GM12878 (cell line): ENCODE results near the gene AP4B1. TPM values are rescaled to one million over a fixed set of nuclear protein-coding genes. Genes with fewer than 3 reads are reported as not detected.

Experiments used
- ATAC-seq: fragments of 200-7000 bp; cut with Tn5 transposase; 3 replicates; pipeline ENCODE4 v1.9.1; 2020; ENCODE audit warnings: mild to moderate bottlenecking, moderate library complexity
- BruUV-seq: library from RNA; stranded (reverse); fragments of 400-500 nt; replicated peaks from 2 replicates; lab custom pipeline; 2021; lab: Mats Ljungman, UMichigan
- CTCF ChIA-PET: fragments of 300-600 bp; sonication (Branson Sonifier 250); formaldehyde crosslinking; extraction: SDS; loops from one replicate; lab custom pipeline; 2021; ENCODE audit warnings: inconsistent platforms; lab: Yijun Ruan, JAX
- POLR2A ChIA-PET: fragments of 350-600 bp; formaldehyde crosslinking; extraction: SDS; loops from one replicate; lab custom pipeline; 2021; ENCODE audit warnings: inconsistent platforms; lab: Charles Lee
- RAD21 ChIA-PET: fragments of 300-600 bp; sonication (Branson Sonifier 250); formaldehyde crosslinking; loops from one replicate; lab custom pipeline; 2023; ENCODE audit warnings: antibody characterized with exemption; ENCODE audit not compliant: unreplicated experiment; lab: Charles Lee
- SMC1A ChIA-PET: fragments of 300-600 bp; sonication (Branson Sonifier 250); formaldehyde crosslinking; loops from one replicate; lab custom pipeline; 2023; ENCODE audit not compliant: unreplicated experiment, uncharacterized antibody; lab: Charles Lee
- DNase-seq: peaks from one replicate; pipeline ENCODE4 v3.0.0-alpha.2; 2011; ENCODE audit warnings: low read depth, low spot score
- FAIRE-seq: peaks from 3 replicates; lab custom pipeline; 2011; peaks lifted over from hg19 to GRCh38; lab: Jason Lieb, UNC
- H2AFZ ChIP-seq: 2 replicates; pipeline ENCODE4 v1.6.0; 2011; ENCODE audit warnings: low read depth, low read length, control low read depth; ENCODE audit not compliant: control insufficient read depth
- H3K27ac ChIP-seq: 2 replicates; pipeline ENCODE4 v1.5.1; 2011; ENCODE audit warnings: control low read depth; ENCODE audit not compliant: control insufficient read depth, insufficient read depth
- H3K27me3 ChIP-seq, 2 experiments: replicated peaks in 1 of 2; 2 replicates each; pipeline versions ENCODE4 v1.6.0 to v1.6.1; 2011; ENCODE audit warnings: low read length in 1 of 2; ENCODE audit not compliant: control insufficient read depth in 2 of 2, insufficient read depth in 2 of 2
- H3K36me3 ChIP-seq, 2 experiments: 2 replicates each; pipeline ENCODE4 v1.5.1; 2011; ENCODE audit warnings: low read length in 1 of 2; ENCODE audit not compliant: control insufficient read depth in 2 of 2, insufficient read depth in 2 of 2
- H3K4me1 ChIP-seq: 2 replicates; pipeline ENCODE4 v1.6.1; 2011; ENCODE audit warnings: mild to moderate bottlenecking, low read length, moderate library complexity, mixed read lengths; ENCODE audit not compliant: control insufficient read depth, insufficient read depth
- H3K4me2 ChIP-seq: 2 replicates; pipeline ENCODE4 v1.6.0; 2011; ENCODE audit warnings: control low read depth; ENCODE audit not compliant: control insufficient read depth, insufficient read depth
- H3K4me3 ChIP-seq: fragments of 200-600 bp; sonication (generic); 2 replicates; pipeline ENCODE4 v1.5.1; 2016
- H3K79me2 ChIP-seq: 2 replicates; pipeline ENCODE4 v1.6.0; 2011; ENCODE audit warnings: low read length; ENCODE audit not compliant: control insufficient read depth, insufficient read depth
- H3K9ac ChIP-seq: 2 replicates; pipeline ENCODE4 v1.8.0; 2011; ENCODE audit warnings: low read length, control low read depth, mixed read lengths; ENCODE audit not compliant: control insufficient read depth, insufficient read depth
- H3K9me3 ChIP-seq: replicated peaks from 3 replicates; pipeline ENCODE4 v1.5.1; 2011; ENCODE audit warnings: mild to moderate bottlenecking, low read length; ENCODE audit not compliant: control insufficient read depth, insufficient read depth
- H4K20me1 ChIP-seq: 2 replicates; pipeline ENCODE4 v1.6.0; 2011; ENCODE audit not compliant: control insufficient read depth, insufficient read depth
- ASH2L ChIP-seq: fragments of 300-600, 200-600 bp; sonication (generic); IDR thresholded peaks from 2 replicates; pipeline ENCODE4 v1.6.1; 2017; ENCODE audit warnings: low read depth, mild to moderate bottlenecking, borderline replicate concordance
- EGR1 ChIP-seq, 2 experiments: IDR thresholded peaks; 1 replicate in 1 of 2; 2 replicates in 1 of 2; pipeline ENCODE4 v1.6.1; 2011 to 2012; ENCODE audit warnings: low read depth in 2 of 2, low read length in 2 of 2, borderline replicate concordance in 1 of 2, mild to moderate bottlenecking in 1 of 2, moderate library complexity in 1 of 2
- ETV6 ChIP-seq, 2 experiments: fragments of 450-650 bp in 1 of 2; IDR thresholded peaks in 1 of 2; conservative IDR thresholded peaks in 1 of 2; 2 replicates each; pipeline ENCODE4 v1.6.1; 2014; ENCODE audit warnings: antibody characterized with exemption in 1 of 2, borderline replicate concordance in 1 of 2, low read depth in 1 of 2, mild to moderate bottlenecking in 1 of 2, moderate library complexity in 1 of 2
- GATAD2B ChIP-seq: fragments of 450-650 bp; conservative IDR thresholded peaks from 2 replicates; pipeline ENCODE4 v1.6.1; 2017; ENCODE audit warnings: low read depth, mild to moderate bottlenecking, moderate library complexity
- PBX3 ChIP-seq: IDR thresholded peaks from 2 replicates; pipeline ENCODE4 v1.6.1; 2011; ENCODE audit warnings: mild to moderate bottlenecking, low read depth, low read length, moderate library complexity; ENCODE audit not compliant: insufficient replicate concordance
- RBBP5 ChIP-seq: fragments of 200-600 bp; sonication (generic); conservative IDR thresholded peaks from 2 replicates; pipeline ENCODE4 v1.6.1; 2016
- SIX5 ChIP-seq: IDR thresholded peaks from 2 replicates; pipeline ENCODE4 v1.6.1; 2011; ENCODE audit warnings: mild to moderate bottlenecking, low read depth, low read length, moderate library complexity; ENCODE audit not compliant: severe bottlenecking
- SMAD1 ChIP-seq: fragments of 450-650 bp; IDR thresholded peaks from 2 replicates; pipeline ENCODE4 v1.6.1; 2018; ENCODE audit warnings: mild to moderate bottlenecking, low read depth; ENCODE audit not compliant: partially characterized antibody
- TARDBP ChIP-seq: IDR thresholded peaks from 2 replicates; pipeline ENCODE4 v1.6.1; 2016; ENCODE audit warnings: borderline replicate concordance
- WGBS: methylation state at CpG from one replicate; pipeline ENCODE4 v1.1.6; 2016; ENCODE audit warnings: low lambda C conversion rate; ENCODE audit not compliant: insufficient replicate concordance, insufficient coverage; ENCODE audit errors: missing lambda C conversion rate; 5-methylcytosine and 5-hydroxymethylcytosine counted together
- in situ Hi-C: fragments of 300-500 bp; cut with MboI; formaldehyde crosslinking; loops from 9 replicates; pipeline ENCODE4 v1.14.3; 2018; ENCODE audit warnings: mixed read lengths
- intact Hi-C: fragments of 100-400 bp; cut with micrococcal nuclease; formaldehyde crosslinking; loops from one replicate; pipeline ENCODE4 v1.14.2; 2022; ENCODE audit not compliant: unreplicated experiment
- polyA plus RNA-seq, 11 experiments: library from polyadenylated mRNA; depleted of rRNA in 4 of 11; unstranded in 6 of 11; stranded (reverse) in 5 of 11; fragments of >200 nt; fragmentation: Nextera tagmentation in 4 of 11; fragmentation: Illumina TruSeq in 1 of 11; extraction: Ambion mirVana in 4 of 11; extraction: Trizol in 1 of 11; gene quantifications; 1 replicate in 1 of 11; 2 replicates in 10 of 11; pipeline versions ENCODE4 v1.2.1 to v1.2.3, GENCODE V29; 2011 to 2016; ENCODE audit warnings: inconsistent platforms in 2 of 11, missing spikeins in 2 of 11, low read depth in 1 of 11
- total RNA-seq, 4 experiments: library from RNA; depleted of rRNA in 3 of 4; stranded (reverse); fragments of >200 nt in 3 of 4; fragmentation: Illumina TruSeq in 1 of 4; extraction: Trizol in 1 of 4; gene quantifications; 2 replicates each; pipeline versions ENCODE4 v1.2.1 to v1.2.3, GENCODE V29; 2013 to 2021

The AP4B1 gene
- total and polyA plus RNA-seq, 10 of the 15 experiments (the other 5 are each of a cell fraction or from before 2014, with no cell fraction given): 27.2 to 61.0 (median 33.0) TPM

GRCh38 chr1:113850127-113850796, 54.3 kb downstream of the AP4B1 start:
- H3K4me3 ChIP-seq: no peak overlapping the region
- no peaks in the 10 kb centered on the region for H3K4me1 ChIP-seq
- FAIRE-seq (no peak), ATAC-seq (no peak), DNase-seq (no peak)
- in situ Hi-C loops (no loop called here), intact Hi-C loops (no loop called here)
- no peak overlapping the region for H2AFZ ChIP-seq
- H3K27ac ChIP-seq: no peak overlapping the region
- ChIA-PET SMC1A (interaction anchor here (0.9 to 1.4 kb wide), 8 partner anchors 9 to 97 kb away, joined by 3 to 12 read pairs (median 4); partner anchors contain the start of genes AP4B1 and HIPK1), RAD21 (interaction anchor here (0.9 to 1.2 kb wide), 5 partner anchors 9 to 54 kb away, joined by 3 to 8 read pairs (median 4); no protein-coding TSS in a partner anchor), CTCF (interaction anchor here (1.0 to 1.3 kb wide), 5 partner anchors 10 to 27 kb away, joined by 3 to 5 read pairs (median 5); no protein-coding TSS in a partner anchor), POLR2A (interaction anchor here (0.6 kb wide), 1 partner anchor 8 kb away, joined by 3 read pairs; no protein-coding TSS in a partner anchor)
- peaks cover 4% of the 10 kb centered on the region; the same call in 2 of the 3 replicates for H3K9me3 ChIP-seq
- BruUV-seq: no TSS peak
- H3K4me2 ChIP-seq: no peak overlapping the region
- no peak overlapping the region for H3K9ac ChIP-seq
- H3K36me3 ChIP-seq: peaks cover 0 to 19% of the 10 kb centered on the region in 2 experiments; a peak in 2 of 4 replicates
- no peaks in the 10 kb centered on the region for H4K20me1 ChIP-seq
- H3K27me3 ChIP-seq: no peaks in the 10 kb centered on the region
- TF ChIP-seq SIX5 (no peak), RBBP5 (no peak), GATAD2B (no peak), ETV6 (conservative IDR thresholded peaks at IDR 0.05 in 1 of 2, IDR thresholded peaks at IDR 0.05 in 1 of 2; ENCODE audit: borderline replicate concordance in 1 of 2, low read depth in 1 of 2) (peak in 1 of 2 experiments; percentile 73; a peak in 2 of 4 replicates), SMAD1 (no peak), ASH2L (no peak), EGR1 (IDR thresholded peaks at IDR 0.05; ENCODE audit: borderline replicate concordance in 1 of 2, low read depth in 2 of 2, low read length in 2 of 2) (no peak), TARDBP (no peak), PBX3 (no peak)
- TF ChIP-seq, all 136 proteins: peak for 1
- 73% methylated on average over 3 of the region's 3 CpGs for WGBS
- H3K79me2 ChIP-seq: no peaks in the 10 kb centered on the region
